ENCODE measurements around the gene CLK2. TPM values are rescaled to one million over a fixed set of nuclear protein-coding genes. Genes with fewer than 3 reads are reported as not detected.
A peak's percentile ranks its signal among the peaks of the same experiment; 100 is the strongest.
"Not testable (repeated sequence)": the region's sequence is repeated elsewhere in the genome, so short reads cannot be mapped to it uniquely, and the experiment has no call there.

CLK2 gene
- polyA plus RNA-seq, 12 donors = 32.8 to 79.5 (median 38.6) TPM; not detected in 1

- DNase-seq = no peak
Observed at GRCh38 chr1:155300553-155301329, 27.4 kb upstream of the CLK2 start.

DNA sequence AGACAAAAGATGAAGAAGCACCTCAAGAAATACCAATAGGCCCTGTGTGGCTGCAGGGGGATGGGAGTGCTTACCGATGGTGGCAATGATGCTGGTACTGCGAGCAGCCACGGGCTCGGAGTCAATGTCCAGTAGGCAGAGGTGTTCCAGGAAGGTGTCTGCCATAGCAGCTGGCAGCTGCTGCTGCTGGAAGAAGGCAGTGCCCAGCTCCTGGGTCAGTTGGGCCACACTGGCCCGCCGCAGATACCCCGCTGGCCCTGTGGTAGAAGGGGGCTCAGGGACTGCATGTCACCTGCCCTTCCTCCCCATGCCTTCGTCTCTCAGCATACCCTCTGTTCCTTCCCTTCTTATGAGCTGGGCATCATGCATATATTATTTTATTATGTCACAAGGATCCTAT is 26.7 kb upstream of the CLK2 start:
- no peak for DNase-seq

GRCh38 chr1:155297384-155297783 is 24.1 kb upstream of the CLK2 start:
- no peak for DNase-seq

DNA sequence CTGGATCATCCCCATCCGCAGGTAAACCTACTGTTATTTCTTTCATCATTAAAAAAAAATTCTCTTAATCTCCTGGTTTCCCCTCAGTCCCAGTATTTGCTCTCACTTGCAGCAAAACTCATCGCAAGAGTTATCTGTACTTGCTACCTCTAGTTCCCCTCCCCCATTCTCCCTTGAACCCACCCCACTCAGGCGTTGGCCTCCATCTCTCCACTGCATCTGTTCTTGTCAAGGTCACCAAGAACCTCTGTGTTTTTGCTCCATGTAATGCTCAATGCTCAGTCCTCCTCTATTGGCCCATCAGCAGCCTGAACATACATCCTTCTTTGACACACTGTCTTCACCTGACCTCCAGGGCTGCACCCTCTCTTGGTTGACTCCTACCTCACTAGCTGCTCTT is 23.4 kb upstream of the CLK2 start:
- no peak for DNase-seq

GRCh38 chr1:155295942-155296267 is 22.6 kb upstream of the CLK2 start:
- DNase-seq = no peak

DNA sequence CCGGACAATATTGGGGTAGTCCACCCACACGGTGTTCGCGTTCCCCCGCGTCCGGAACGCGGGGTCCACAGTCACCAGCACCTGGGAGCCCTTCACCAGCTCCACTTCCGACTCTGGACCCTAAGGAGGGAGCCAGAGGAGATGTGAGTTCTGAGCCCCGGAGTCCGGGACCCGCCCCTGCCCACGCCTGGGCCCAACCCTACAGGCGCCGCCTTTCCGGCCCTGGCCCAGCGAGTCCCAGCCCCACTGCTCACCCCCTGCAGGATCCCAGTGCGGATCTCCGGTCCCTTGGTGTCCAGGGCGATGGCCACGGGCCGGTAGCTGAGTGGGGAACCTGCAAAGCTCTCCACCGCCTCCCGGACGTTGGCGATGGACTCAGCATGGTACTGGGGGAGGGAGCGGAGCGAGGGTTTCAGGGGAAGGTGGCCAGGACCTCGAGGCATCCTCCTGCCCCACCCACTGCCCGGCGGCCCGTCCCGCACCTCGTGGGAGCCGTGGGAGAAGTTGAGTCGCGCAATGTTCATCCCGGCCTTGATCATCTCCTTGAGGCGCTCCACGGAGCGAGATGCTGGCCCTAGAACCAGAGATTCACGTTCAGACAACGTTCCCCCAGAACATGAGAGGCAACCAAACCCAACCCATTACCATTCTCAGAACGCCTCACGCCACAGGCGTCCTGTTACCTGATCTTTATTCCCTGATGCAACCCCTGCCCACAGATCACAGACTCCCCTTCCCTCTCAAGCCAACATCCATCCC is 22.1 kb upstream of the CLK2 start:
- no peak for DNase-seq

GRCh38 chr1:155294520-155295182 is 21.3 kb upstream of the CLK2 start:
- no peak for DNase-seq

- no peak for DNase-seq
Observed at GRCh38 chr1:155293086-155293749, 19.9 kb upstream of the CLK2 start.

GRCh38 chr1:155291006-155291405 is 17.7 kb upstream of the CLK2 start:
- DNase-seq = not testable (repeated sequence)

DNA sequence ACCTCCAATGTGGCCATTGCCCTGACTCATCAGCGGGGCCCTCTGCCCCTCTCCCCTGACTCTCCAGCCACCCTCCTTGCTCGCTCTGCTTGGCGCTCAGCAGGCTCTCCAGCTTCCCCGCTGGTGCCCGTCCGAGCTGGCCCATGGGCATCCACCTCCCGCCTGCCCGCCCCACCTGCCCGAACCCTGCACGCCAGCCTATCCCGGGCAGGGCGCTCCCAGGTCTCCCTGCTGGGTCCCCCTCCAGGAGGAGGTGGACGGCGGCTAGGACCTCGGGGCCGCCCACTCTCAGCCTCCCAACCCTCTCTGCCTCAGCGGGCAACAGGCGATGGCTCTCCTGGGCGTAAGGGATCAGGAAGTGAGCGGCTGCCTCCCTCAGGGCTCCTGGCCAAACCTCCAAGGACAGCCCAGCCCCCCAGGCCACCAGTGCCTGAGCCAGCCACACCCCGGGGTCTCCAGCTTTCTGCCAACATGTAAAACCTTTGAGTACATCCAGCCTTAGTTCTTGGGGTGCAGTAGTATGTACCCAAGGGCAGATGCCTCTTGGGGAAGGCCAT is 14.8 kb upstream of the CLK2 start:
- DNase-seq = no peak

DNA sequence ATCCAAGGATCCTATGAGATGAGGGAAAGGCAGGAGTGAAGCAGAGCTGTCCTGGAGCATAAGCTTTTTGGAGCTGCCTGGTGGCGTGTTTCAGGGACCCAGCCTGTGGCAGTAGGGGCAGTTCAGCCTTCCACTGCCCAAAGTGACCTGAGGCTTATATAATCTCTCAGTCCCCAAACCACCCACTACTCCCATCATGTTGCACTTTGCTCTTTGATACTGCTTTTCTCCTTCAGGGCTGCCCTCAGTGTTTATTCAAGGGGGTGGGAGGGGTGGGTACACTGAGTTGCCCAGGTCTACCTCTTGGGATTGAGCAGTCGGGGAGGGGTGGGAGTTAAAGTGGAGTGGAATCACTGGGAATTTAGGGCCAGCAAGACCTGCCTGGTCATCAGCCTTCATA is 13.2 kb upstream of the CLK2 start:
- no peak for DNase-seq

DNA sequence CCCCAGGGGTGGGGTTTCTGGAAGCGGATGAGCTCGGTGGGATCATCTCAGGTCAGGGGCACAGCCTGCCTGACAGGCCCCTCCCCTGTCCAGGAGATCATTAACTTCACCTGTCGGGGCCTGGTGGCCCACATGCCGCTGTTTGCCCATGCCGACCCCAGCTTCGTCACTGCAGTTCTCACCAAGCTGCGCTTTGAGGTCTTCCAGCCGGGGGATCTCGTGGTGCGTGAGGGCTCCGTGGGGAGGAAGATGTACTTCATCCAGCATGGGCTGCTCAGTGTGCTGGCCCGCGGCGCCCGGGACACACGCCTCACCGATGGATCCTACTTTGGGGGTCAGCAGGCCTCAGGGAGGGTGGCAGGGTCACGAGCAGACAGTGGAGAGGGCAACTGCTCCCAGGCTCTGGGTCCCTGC is 12.3 kb upstream of the CLK2 start:
- no peak for DNase-seq

GRCh38 chr1:155285063-155285462 is 11.8 kb upstream of the CLK2 start:
- DNase-seq = no peak

GRCh38 chr1:155284476-155284875 is 11.2 kb upstream of the CLK2 start:
- DNase-seq = no peak

GRCh38 chr1:155282488-155283091 is 9.3 kb upstream of the CLK2 start:
- no peak for DNase-seq

GRCh38 chr1:155279268-155279667 is 6.0 kb upstream of the CLK2 start:
- no peak for DNase-seq

DNA sequence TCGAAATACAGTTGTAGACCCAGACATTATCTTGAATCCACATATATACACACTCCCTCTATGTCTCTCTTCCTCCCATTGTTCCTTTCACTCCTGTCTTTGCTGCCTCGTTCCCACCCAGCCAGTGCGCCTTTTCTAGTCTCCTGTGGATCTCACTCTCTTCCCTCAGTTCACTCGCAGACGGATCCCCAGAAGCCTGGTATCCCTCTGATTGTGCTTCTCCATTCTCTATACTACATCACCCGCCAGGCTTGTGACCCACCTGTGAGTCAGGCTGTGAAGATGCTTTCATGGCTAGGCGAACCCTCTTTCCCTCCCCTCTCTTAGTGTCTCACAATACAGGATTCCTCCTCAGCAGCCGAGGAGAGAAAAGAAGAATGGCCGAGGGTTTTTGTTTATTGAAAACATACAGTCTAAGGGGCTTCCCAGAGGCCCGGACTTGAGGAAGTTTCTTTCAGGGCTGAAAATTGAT is 5.4 kb upstream of the CLK2 start:
- no peak for DNase-seq

GRCh38 chr1:155277902-155278688 is 4.8 kb upstream of the CLK2 start:
- peak; percentile 54 for DNase-seq

DNA sequence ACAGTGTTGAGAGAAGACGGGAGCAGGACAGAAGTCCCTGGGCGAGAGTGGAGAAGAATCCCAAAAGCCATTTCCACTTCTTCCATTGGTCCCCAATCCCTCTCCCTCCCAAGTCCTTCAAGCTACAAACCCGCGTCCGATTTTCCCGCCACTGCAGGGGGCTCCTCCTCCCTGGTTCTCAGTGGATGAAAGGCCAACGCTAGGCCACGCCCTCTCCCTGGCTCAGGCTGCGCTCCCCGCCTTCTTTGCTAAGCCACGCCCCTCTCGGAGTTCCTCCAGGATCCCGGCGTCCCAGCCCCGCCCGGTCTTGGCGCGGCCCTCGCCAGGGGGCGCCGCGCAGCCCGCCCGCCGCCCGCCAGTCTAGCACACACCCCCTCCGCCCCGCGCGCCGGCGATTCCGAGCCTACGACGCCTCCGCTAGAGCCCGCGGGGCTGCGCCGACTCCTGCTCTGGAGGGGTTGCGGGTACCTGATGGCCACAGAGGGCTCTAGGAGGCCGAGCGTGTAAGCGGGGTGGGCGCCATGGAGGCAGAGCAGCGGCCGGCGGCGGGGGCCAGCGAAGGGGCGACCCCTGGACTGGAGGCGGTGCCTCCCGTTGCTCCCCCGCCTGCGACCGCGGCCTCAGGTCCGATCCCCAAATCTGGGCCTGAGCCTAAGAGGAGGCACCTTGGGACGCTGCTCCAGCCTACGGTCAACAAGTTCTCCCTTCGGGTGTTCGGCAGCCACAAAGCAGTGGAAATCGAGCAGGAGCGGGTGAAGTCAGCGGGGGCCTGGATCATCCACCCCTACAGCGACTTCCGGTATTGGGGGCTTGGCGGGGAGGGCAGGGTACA is 4.0 kb upstream of the CLK2 start, which contains the start of gene HCN3:
TSS of gene HCN3 (plus strand) at position 394 of the 832 bp plus-strand sequence. CDS start at position 522, 128 bp downstream.
- peak; percentile 99 for DNase-seq
